ENCODE data around the gene TWF2.
A peak's percentile ranks its signal among the peaks of the same experiment; 100 is the strongest.

The TWF2 gene

DNA sequence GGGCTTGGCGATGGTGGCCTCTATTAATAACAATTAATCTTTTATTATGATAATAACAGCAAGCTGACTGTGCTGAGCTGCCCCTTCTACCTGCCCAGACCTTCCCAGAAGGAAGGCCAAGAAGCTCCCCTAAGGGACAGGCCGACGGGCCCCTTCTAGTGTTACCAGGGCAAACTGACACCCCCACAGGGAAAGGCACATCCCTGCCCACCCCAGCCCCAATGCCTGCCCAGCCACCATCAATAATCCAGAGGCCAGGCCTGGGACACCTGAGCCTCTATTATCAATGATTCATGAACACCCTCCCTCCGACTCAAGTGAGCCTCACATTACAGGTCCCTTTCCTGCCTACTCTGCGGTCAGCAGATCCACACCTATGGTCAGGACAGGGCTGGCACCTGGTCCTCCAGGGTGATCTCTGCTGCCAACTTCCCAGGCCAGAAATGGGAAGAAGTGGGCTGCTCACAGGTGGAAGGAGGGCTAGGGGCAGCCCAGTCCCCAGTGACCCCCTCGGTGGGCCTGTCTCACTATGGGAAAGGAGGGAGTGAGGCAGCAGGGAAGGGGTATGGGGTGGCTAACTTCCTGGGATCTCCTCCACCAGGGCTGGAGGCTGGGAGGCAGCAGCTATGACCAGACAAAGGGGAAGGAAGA, 1.8 kb downstream of the TWF2 start:
- H3K4me1 ChIP-seq: peaks cover 18% of the 10 kb centered on the region
- H3K4me3 ChIP-seq (ENCODE audit: low read depth, low read length): no peak overlapping the region
- H3K27ac ChIP-seq: peak overlapping the region; percentile 78
- no peaks in the 10 kb centered on the region for H3K36me3 ChIP-seq (ENCODE audit: control insufficient read depth, insufficient read depth, low read length)
- H3K9me3 ChIP-seq (ENCODE audit: control insufficient read depth, low read length): no peaks in the 10 kb centered on the region
- H3K79me2 ChIP-seq: no peaks in the 10 kb centered on the region
- H3K9ac ChIP-seq: no peak overlapping the region
- no peaks in the 10 kb centered on the region for H3K27me3 ChIP-seq (ENCODE audit: control insufficient read depth, insufficient read depth, low read length)
- TF ChIP-seq, protein P1, sequence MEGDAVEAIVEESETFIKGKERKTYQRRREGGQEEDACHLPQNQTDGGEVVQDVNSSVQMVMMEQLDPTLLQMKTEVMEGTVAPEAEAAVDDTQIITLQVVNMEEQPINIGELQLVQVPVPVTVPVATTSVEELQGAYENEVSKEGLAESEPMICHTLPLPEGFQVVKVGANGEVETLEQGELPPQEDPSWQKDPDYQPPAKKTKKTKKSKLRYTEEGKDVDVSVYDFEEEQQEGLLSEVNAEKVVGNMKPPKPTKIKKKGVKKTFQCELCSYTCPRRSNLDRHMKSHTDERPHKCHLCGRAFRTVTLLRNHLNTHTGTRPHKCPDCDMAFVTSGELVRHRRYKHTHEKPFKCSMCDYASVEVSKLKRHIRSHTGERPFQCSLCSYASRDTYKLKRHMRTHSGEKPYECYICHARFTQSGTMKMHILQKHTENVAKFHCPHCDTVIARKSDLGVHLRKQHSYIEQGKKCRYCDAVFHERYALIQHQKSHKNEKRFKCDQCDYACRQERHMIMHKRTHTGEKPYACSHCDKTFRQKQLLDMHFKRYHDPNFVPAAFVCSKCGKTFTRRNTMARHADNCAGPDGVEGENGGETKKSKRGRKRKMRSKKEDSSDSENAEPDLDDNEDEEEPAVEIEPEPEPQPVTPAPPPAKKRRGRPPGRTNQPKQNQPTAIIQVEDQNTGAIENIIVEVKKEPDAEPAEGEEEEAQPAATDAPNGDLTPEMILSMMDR (IDR thresholded peaks at IDR 0.05): no peak
- H2AFZ ChIP-seq: peak overlapping the region; percentile 98
- H3K4me2 ChIP-seq (ENCODE audit: low read length): peak overlapping the region; percentile 97

DNA sequence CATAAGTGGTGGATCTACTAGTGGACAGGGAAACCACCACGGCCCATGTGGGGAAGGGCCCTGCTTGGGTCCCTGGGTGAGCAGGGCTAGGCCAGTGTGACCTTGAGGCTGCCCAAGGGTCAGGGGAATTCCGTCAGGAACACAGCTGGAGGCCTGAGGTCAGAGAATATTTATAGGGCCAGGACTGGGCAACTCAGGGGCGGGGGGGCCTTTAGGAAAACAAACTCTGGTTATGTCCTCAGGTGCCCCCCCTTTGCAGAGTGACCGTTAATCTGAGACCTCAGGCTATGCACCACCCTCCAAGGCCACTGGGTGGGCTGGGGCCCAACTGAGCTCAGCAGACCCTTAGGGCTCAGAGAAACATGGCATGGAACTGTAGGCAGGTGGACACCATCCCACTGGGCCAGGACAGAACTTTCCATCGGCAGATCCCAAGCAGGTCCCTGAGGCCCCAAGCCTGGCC, 2.5 kb downstream of the TWF2 start:
- Histone ChIP-seq H3K36me3 (ENCODE audit: control insufficient read depth, insufficient read depth, low read length) (no peaks in the 10 kb centered on the region), H3K4me3 (ENCODE audit: low read depth, low read length) (no peak overlapping the region), H3K79me2 (no peaks in the 10 kb centered on the region), H3K9ac (no peak overlapping the region), H3K4me2 (ENCODE audit: low read length) (no peak overlapping the region), H3K4me1 (peaks cover 18% of the 10 kb centered on the region), H3K9me3 (ENCODE audit: control insufficient read depth, low read length) (no peaks in the 10 kb centered on the region), H2AFZ (no peak overlapping the region), H3K27me3 (ENCODE audit: control insufficient read depth, insufficient read depth, low read length) (no peaks in the 10 kb centered on the region), H3K27ac (no peak overlapping the region)
- TF ChIP-seq, protein P1 (IDR thresholded peaks at IDR 0.05): no peak

DNA sequence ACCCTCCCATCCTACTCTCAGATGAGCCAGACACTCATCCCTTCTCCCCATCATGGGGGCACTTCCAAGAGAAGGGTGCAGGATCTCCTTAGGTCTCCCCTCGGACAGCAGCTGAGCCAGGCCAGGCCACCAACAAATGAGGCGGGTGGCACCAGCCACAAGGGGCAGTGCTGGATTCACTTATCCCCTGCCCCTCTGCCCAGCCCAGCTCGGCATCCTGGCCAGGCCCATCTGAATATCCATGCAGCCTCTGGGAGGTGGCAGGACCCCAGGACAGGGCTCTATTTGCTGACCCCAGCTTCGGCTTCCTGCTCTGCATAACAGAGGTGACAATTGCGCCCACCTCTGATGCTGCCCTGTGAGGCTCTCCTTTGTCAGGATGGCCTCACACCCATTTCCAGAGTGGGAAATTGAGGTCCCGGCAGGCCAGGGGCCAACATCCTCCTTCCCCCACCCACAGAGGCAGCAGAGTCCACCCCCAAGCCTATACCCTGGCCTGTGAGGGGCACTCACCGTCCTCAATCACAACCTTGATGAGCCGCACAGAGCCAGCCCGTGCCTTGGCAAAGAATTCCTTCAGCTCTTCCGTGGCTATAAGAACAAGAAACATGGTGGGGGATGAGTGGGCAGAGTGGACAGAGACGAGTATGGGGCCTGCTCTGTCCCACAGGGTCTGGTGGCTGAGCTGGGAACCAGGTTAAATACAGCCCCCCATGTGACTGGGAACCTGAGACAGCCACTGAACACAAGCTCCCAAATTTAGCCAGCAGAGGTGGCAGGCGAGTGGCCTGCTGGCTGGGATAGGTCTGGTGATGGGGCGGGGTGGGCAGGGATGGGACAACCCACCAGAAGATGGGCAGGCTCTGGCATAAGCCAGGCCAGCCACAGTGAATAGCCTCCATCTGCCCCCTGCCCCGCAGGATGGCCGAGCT, 4.2 kb downstream of the TWF2 start:
- Histone ChIP-seq H3K27me3 (ENCODE audit: control insufficient read depth, insufficient read depth, low read length) (no peaks in the 10 kb centered on the region), H3K36me3 (ENCODE audit: control insufficient read depth, insufficient read depth, low read length) (no peaks in the 10 kb centered on the region), H3K9me3 (ENCODE audit: control insufficient read depth, low read length) (no peaks in the 10 kb centered on the region), H3K4me3 (ENCODE audit: low read depth, low read length) (no peak overlapping the region), H3K27ac (no peak overlapping the region), H3K79me2 (no peaks in the 10 kb centered on the region), H3K9ac (no peak overlapping the region), H2AFZ (no peak overlapping the region), H3K4me2 (ENCODE audit: low read length) (no peak overlapping the region), H3K4me1 (peaks cover 16% of the 10 kb centered on the region)
- TF ChIP-seq, protein P1 (IDR thresholded peaks at IDR 0.05): no peak

DNA sequence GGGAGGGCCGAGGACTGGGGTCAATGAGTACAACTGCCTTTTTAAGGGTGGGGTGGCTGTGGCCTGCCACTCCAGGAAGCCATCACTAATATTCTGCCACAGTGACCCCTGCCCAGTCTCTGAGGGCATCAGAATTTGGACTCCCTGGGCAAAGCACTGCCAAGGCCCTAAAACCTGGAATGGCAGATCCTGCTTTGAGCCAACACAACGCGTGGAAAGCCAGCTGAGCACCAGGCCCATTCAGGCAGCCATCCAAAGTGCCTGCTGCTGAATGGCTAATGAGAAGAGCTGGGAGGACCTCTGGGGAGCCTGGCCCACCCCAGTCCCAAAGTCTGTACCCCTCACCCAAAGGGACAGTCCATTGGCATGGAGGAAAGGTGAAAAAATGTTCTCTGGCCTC, 5.0 kb downstream of the TWF2 start:
- peaks cover 15% of the 10 kb centered on the region for H3K4me1 ChIP-seq
- H3K27ac ChIP-seq: no peak overlapping the region
- H3K79me2 ChIP-seq: no peaks in the 10 kb centered on the region
- H3K27me3 ChIP-seq (ENCODE audit: control insufficient read depth, insufficient read depth, low read length): no peaks in the 10 kb centered on the region
- no peak overlapping the region for H3K9ac ChIP-seq
- TF ChIP-seq, protein P1 (IDR thresholded peaks at IDR 0.05): no peak
- H2AFZ ChIP-seq: no peak overlapping the region
- H3K9me3 ChIP-seq (ENCODE audit: control insufficient read depth, low read length): no peaks in the 10 kb centered on the region
- no peaks in the 10 kb centered on the region for H3K36me3 ChIP-seq (ENCODE audit: control insufficient read depth, insufficient read depth, low read length)
- H3K4me3 ChIP-seq (ENCODE audit: low read depth, low read length): no peak overlapping the region
- H3K4me2 ChIP-seq (ENCODE audit: low read length): no peak overlapping the region
